ENCODE measurements around the gene CCR2. TPM values are rescaled to one million over a fixed set of nuclear protein-coding genes. Genes with fewer than 3 reads are reported as not detected.

The CCR2 gene
- total RNA-seq, result not detected in 2 replicates

GRCh38 chr3:46353647-46354410 is at the start of gene CCR2:
Gene CCR2, plus strand, starts transcription at chr3:46354111. Its CDS starts 3,417 bp downstream, at chr3:46357528.

DNA sequence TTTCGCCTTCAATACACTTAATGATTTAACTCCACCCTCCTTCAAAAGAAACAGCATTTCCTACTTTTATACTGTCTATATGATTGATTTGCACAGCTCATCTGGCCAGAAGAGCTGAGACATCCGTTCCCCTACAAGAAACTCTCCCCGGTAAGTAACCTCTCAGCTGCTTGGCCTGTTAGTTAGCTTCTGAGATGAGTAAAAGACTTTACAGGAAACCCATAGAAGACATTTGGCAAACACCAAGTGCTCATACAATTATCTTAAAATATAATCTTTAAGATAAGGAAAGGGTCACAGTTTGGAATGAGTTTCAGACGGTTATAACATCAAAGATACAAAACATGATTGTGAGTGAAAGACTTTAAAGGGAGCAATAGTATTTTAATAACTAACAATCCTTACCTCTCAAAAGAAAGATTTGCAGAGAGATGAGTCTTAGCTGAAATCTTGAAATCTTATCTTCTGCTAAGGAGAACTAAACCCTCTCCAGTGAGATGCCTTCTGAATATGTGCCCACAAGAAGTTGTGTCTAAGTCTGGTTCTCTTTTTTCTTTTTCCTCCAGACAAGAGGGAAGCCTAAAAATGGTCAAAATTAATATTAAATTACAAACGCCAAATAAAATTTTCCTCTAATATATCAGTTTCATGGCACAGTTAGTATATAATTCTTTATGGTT is 17.1 kb downstream of the CCR2 start, which contains the start of gene CCR5:
Gene CCR5, plus strand, starts transcription at position 108 of the 680 bp plus-strand sequence. CDS start 1,957 bp downstream, outside the sequence.

GRCh38 chr3:46406788-46407611 is 53.1 kb downstream of the CCR2 start, which contains the start of the genes CCR5AS and CCRL2:
Gene CCR5AS, minus strand, starts transcription at chr3:46407066.
Gene CCRL2, plus strand, starts transcription at chr3:46407259. Its CDS starts 821 bp downstream, at chr3:46408080.

Other genes starting within 250 kb of the CCR2 start
- 0.49 and 0.81 TPM in 2 replicates for gene CCR1, start 145.8 kb upstream of the CCR2 start, total RNA-seq
- not detected in 2 replicates for gene CCR3, start 111.7 kb upstream of the CCR2 start, total RNA-seq
- gene CCR5, start 16.8 kb downstream of the CCR2 start, total RNA-seq, result not detected in 2 replicates
- 0.12 and 0.32 TPM in 2 replicates for gene CCRL2, start 53.1 kb downstream of the CCR2 start, total RNA-seq
- under 0.01 TPM in 1 of 2 replicates, not detected in the other for gene LTF, start 110.8 kb downstream of the CCR2 start, total RNA-seq
- gene RTP3, start 143.9 kb downstream of the CCR2 start, total RNA-seq, result not detected in 2 replicates
- 6.0 and 6.9 TPM in 2 replicates for gene LRRC2, start 212.2 kb downstream of the CCR2 start, total RNA-seq

Measured in hair follicle dermal papilla cell (primary cell).